ENCODE results near the gene CNTNAP2. TPM values are rescaled to one million over a fixed set of nuclear protein-coding genes. Genes with fewer than 3 reads are reported as not detected.
A peak's percentile ranks its signal among the peaks of the same experiment; 100 is the strongest.

Gene CNTNAP2
- total RNA-seq, 2 donors from 2014 or later: 4.4 to 8.5 TPM

- Histone ChIP-seq H3K27ac (no peak overlapping the region), H3K4me1 (no peaks in the 10 kb centered on the region), H3K36me3 (no peaks in the 10 kb centered on the region), H3K9me3 (no peaks in the 10 kb centered on the region), H3K9ac (ENCODE audit: low read depth in 2 of 2, low read length in 2 of 2) (no peak overlapping the region), H3K27me3 (no peaks in the 10 kb centered on the region), H3K4me3 (no peak overlapping the region)
- no peak for DNase-seq
- intact Hi-C loops (cut with DNase I): no loop called here
- TF ChIP-seq CTCF (IDR thresholded peaks at IDR 0.05): no peak
Observed at GRCh38 chr7:148241700-148242293, 2125.2 kb downstream of the CNTNAP2 start.

GRCh38 chr7:148242294-148242821 lies 2125.8 kb downstream of the CNTNAP2 start:
- DNase-seq: peak; percentile 54
- no peaks in the 10 kb centered on the region for H3K4me1 ChIP-seq
- no peaks in the 10 kb centered on the region for H3K9me3 ChIP-seq
- intact Hi-C loops (cut with DNase I): no loop called here
- H3K27ac ChIP-seq: no peak overlapping the region
- H3K4me3 ChIP-seq: no peak overlapping the region
- no peak overlapping the region for H3K9ac ChIP-seq (ENCODE audit: low read depth in 2 of 2, low read length in 2 of 2)
- H3K36me3 ChIP-seq: no peaks in the 10 kb centered on the region
- no peaks in the 10 kb centered on the region for H3K27me3 ChIP-seq
- peak; percentile 76 for TF ChIP-seq CTCF (IDR thresholded peaks at IDR 0.05)

GRCh38 chr7:148245381-148245780 lies 2128.8 kb downstream of the CNTNAP2 start:
- Histone ChIP-seq H3K4me1 (no peaks in the 10 kb centered on the region), H3K27me3 (no peaks in the 10 kb centered on the region), H3K36me3 (no peaks in the 10 kb centered on the region), H3K9me3 (no peaks in the 10 kb centered on the region), H3K27ac (no peak overlapping the region), H3K4me3 (no peak overlapping the region), H3K9ac (ENCODE audit: low read depth in 2 of 2, low read length in 2 of 2) (no peak overlapping the region)
- intact Hi-C loops (cut with DNase I): no loop called here
- no peak for DNase-seq
- TF ChIP-seq CTCF (IDR thresholded peaks at IDR 0.05): no peak

- Histone ChIP-seq H3K4me3 (no peak overlapping the region), H3K36me3 (no peaks in the 10 kb centered on the region), H3K27ac (no peak overlapping the region), H3K4me1 (no peaks in the 10 kb centered on the region), H3K9me3 (no peaks in the 10 kb centered on the region), H3K27me3 (no peaks in the 10 kb centered on the region), H3K9ac (ENCODE audit: low read depth in 2 of 2, low read length in 2 of 2) (no peak overlapping the region)
- intact Hi-C loops (cut with DNase I): no loop called here
- no peak for TF ChIP-seq CTCF (IDR thresholded peaks at IDR 0.05)
- DNase-seq: no peak
Observed at GRCh38 chr7:148253629-148254028, 2137.0 kb downstream of the CNTNAP2 start.

- DNase-seq: no peak
- no peaks in the 10 kb centered on the region for H3K36me3 ChIP-seq
- H3K4me1 ChIP-seq: no peaks in the 10 kb centered on the region
- TF ChIP-seq CTCF (IDR thresholded peaks at IDR 0.05): no peak
- no peak overlapping the region for H3K9ac ChIP-seq (ENCODE audit: low read depth in 2 of 2, low read length in 2 of 2)
- H3K27me3 ChIP-seq: no peaks in the 10 kb centered on the region
- intact Hi-C loops (cut with DNase I): no loop called here
- H3K4me3 ChIP-seq: no peak overlapping the region
- no peaks in the 10 kb centered on the region for H3K9me3 ChIP-seq
- H3K27ac ChIP-seq: no peak overlapping the region
Observed at GRCh38 chr7:148255333-148255732, 2138.7 kb downstream of the CNTNAP2 start.
